ENCODE measurements around the gene IFIT1.
"Not testable (repeated sequence)": the region's sequence is repeated elsewhere in the genome, so short reads cannot be mapped to it uniquely, and the experiment has no call there.

IFIT1 gene

DNA sequence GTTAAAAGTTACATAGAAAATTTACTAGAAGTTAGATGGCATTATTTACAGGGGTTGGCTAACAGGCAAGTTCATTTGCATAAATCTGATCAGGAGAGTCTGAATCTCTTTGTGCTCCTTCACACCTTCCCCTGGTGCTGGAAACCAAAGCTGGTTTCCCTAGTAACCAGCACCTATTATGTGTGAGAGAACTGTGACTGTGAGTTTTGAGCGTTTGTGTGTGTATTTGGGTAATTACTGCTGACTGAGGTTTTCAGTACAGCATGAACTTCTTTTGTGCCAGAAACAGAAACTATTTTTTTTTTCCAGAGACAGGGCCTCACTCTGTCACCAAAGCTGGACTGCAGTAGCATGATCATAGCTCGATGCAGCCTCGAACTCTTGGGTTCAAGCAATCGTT, 24.9 kb upstream of the IFIT1 start:
- no peak for DNase-seq

DNA sequence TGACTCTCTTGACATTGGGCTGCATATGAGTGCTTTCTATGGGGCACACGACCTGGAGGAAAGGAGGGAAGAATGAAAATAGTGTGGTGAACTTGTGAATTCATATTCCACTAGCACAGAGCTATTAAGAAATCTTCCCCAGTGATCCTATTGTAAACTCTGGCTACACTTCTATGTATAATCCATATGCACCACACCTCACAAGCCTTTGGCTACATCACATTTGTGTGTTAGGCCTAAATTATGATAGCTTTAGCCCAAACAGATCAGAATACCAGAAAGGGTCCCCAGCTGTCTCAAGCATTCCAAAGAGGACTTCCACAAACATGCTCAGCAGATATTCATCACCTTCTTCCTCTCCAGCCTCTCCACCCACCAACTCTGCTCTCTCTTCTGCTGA, 24.3 kb upstream of the IFIT1 start:
- no peak for DNase-seq

DNA sequence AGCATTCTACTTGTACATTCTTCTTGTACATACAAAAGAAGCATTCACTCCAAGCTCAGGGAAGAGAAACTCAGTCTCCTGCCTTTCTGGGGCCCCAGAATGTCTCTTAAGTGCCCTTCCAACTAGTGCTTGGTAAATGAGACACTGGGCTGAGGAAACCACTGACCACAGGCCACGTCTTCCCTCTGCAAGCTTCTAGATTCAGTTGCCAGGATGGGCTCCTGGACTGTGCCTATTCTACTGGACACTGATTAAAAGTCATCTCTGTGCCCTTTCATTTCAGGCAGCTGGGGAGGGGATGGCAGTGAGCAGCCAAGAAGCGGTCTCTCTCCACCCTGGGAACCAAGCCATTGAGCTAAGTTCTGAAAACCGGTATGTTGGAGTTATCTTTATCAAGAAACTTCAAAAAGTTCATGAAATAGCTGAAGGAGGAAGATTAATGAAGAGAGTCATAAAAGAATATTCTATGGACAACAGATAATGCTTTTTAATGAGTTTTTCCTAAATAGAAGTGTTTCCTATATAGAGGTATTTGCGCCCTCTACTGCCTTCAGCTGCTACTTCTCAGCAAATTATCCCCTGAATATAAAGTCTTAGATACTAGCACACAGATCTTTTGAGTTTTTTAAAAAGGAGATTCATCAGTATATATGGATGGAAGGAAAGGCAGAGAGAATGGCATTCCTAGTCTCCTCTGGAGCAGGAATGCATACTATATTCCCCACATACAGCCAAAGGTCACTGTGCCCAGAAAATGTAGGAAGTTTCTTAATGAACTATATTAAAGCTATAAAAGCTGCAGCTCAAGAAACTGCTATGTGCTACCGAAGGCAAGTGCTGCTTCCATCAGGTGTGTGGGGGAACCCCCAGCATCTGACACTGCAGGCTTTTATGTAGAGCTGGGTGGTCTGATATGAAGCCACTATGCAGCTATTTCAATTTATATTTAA, 23.0 kb upstream of the IFIT1 start:
- no peak for DNase-seq

DNA sequence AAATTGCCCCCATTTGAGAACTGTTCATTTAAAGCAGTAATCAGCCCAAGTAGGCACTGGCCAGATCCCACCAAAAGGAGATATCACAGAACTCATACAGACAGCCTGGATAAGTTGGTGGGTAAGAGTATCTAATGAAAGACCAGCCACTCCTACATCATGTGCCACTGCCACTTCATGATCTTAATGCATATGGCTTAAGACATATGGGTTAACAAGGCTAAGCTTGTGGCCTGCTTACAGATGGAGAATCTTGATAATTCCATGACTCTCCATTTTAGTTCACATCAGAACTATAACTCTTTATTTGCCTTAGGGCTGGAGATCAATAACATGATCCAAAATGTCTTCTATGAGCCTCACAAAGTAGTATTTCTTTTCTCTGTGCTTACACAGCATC, 21.3 kb upstream of the IFIT1 start:
- no peak for DNase-seq

DNA sequence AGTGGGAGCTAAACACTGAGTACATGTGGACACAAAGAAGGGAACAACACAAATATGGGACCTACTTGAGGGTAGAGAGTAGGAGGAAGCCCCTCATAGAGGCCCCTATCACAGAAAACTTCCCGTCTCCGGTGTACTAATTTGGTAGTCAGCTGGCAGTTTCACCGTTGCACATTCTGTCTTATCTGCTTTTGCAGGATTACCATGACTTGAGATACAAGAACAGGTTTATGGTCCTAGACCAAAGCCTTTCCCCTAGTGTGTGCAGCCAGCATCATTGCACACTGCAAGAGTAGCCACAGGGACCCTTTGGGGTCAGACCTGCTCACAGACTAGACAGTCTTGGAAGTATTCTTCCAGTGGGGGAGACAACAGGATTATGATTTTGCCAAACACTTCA, 20.4 kb upstream of the IFIT1 start:
- no peak for DNase-seq

DNA sequence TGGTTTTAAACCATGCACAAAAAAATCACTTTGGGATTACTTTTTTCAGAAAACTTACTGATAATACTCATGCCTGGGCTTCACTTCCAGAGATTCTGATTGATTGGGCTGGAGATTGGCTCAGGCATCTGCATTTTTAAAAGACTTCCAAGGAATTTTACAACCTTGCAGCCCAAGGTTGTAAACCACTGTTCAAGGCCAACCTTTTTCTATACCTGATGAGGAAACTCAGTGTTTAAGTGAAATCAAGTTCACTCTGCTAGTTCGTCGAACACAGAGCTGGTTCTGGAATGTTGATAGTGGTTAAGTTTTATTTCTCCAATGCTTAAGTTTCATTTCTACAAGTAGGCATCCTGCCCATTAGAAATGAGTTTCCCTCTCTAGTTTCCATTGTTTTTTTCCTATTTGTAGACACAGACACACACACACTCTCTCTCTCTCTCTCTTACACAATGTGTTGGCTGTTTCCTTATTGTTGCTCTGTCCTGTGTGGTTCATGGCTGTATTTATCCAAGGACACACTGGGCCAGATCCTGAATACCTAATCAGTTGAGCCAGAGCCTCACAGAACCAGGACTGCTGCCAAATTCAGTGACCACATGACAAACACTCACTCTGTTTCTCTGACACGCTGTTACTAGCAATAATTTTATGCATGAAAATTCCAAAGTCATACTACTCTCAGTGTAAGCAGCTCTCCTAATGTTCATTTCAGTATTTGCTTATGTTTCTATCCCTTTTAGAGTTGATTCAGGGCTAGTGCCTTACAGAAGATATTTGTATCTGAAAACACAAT, 18.3 kb upstream of the IFIT1 start:
- no peak for DNase-seq

DNA sequence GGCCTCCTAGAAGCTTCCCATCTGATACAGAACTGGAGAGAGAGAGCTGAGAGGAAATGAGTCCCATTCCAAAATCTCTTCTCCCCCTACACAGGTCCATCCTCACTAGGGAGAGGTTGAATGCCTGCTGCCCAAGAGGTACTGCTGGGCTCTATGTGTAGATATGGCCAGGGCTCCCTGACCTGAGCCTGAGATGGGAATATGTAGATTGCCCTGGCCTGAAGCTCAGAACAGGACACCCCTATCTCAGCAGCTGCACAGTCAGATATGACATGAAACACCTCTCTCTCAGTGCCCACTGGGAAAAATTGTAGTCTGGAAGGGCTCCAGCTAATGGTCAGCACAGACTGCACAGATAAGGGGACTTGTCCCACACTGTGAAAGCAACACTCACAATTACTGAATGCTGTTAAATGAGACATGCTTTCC, 17.7 kb upstream of the IFIT1 start:
- DNase-seq = no peak

DNA sequence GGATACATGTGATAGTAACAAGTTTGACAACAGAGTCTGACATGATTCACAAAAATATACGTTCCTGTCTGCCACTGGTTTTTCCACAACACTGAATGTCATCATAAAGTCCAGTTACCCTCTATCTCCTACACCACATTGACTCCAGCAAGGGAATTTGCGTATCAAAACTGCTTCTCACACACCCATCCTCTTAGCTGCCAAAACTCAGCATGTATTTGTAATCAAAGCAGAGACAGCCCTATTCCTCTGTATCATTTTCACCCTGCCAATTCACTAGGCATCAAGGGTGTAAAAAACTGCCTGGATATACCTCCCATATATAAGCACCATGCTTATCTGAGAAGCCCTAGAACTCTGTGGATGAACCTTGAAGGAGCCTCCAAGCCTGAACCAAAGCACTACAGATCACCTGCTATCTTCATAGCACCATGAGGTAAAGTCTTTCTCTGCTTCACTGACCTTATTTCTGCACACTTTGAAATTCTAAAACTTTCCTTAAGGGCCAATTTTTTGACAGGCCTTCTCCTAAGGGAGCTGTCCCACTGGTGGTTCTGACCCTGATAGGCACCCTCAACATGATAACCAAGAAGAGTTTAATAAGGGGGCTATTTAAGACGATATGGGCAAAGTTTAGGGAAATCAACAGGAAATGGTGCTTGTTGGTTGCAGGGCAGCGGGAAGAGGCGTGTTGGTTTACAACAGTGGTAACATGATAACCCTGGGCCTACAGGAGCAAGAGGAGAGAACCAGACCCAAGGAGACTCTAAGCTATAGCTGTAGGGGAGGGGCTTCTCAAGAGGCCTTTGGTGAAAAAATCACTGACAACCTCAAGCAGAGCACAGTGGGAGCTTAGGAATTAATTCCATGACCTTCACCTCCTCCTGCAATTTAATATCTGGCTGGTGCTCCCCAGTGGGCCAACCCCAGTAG, 14.5 kb upstream of the IFIT1 start, which contains the start of gene IFIT1B:
TSS of gene IFIT1B (plus strand) at position 352 of the 933 bp plus-strand sequence. CDS start at position 432, 80 bp downstream.
- DNase-seq = no peak

DNA sequence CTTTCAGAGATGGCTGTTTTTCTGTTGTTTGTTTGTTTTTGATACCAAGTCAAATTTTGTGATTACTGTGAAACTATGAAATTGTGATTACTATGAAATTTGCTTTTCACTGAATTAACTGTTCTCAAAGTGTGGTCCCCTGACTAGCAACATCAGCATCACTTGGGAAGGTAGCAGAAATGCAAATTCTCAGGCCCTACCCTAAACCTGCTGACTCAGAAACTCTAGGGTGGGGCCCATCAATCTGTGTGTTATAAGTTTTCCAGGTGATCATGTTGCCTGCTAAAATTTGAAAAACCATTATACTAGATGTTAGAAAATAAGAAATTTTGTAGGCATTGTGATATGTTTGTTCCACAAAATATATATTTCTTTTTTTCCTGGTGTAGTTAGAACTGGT, 13.3 kb upstream of the IFIT1 start:
- DNase-seq = no peak

DNA sequence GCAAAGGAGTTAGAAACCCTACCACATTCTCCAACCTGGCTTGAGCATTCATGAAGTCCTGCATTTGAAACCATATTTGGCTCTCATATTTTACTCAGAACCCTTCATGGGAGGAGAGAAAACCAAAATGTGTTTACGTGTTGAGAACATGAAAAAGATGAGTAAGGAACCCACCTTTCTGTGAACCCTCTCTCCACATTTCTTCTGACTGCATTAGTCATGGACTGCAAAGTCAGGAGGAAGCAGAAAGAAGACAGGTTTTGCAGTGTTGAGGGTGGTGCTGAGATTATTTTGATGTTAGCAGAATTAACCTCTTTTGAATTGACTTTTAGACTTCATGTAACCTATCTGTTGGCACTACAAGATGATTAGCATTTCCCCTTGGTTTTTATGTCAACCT, 9.7 kb upstream of the IFIT1 start:
- no peak for DNase-seq

DNA sequence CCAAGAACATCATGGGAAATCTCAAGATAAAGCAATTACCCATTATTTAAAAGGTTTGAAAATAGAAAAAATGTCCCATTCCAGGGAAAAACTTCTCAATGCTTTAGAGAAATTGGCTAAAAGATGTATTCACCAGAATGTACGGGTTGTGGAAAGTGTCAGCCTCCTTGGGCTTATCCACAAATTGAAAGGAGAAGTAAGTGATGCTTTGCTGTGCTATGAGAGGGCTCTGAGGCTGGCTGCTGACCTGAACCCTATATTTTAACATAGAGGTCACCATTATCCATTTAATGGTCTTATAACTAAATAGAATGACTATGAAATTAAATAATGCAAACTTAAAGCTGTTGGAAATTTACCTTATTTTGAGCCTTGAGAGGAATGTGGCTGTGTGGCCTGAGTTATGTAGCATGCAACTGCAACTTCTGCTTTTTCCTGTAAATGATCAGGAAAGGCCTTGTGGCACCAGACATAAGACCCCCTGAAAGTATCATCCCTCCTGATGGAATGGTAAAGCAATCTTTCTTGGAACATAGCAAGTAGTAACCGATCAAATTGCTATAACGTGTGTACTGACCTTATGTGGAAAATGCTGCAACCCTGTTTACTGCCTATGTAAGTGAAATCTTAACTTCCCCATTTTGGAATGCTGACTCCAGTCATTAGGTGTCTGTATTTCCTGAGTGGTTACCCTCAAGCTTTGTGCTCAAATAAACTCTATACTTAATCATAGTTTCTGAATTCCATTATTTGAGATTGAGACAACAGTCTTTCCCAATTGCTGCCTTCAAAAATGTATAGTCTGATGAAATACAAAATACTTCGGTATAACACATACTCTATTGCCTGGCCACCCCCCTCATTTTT, 7.7 kb upstream of the IFIT1 start:
- DNase-seq = no peak

DNA sequence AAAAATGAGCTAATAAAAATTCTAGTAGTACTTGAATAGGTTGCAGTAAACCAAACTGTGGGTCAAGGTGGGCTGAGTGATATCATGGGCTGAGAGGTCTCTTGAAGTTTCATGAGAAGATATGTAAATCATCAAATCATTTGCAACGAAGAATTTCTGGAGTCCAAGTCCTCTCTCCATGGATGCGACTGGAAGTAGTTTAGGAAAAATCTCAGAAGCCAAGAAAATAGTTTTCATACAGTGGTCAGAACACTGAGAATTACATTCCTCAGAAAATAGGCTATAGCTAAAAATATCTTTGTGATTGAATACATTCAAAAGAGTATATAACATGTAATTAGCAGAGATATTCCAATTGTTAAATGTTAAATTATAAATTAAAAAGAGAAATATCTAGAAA, 3.6 kb upstream of the IFIT1 start:
- DNase-seq = no peak

DNA sequence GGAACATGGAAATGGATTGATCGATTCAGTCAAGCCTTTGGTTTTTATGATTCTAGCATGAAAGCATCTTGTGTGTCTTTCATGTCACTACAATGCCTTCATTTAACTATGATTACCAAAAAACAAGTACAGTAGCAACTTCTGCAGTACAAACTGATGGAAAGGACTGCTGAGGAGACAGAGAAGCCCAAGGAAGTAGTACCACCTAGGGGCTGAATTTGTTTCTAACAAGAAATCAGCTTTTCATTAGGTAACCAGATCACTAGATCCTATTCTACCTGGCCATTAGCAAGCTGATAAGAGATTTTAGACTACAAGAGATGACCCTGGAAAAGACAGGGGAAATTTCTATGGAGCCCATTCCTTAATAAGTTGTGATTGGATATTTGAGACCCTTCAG, 3.2 kb upstream of the IFIT1 start:
- DNase-seq = no peak

DNA sequence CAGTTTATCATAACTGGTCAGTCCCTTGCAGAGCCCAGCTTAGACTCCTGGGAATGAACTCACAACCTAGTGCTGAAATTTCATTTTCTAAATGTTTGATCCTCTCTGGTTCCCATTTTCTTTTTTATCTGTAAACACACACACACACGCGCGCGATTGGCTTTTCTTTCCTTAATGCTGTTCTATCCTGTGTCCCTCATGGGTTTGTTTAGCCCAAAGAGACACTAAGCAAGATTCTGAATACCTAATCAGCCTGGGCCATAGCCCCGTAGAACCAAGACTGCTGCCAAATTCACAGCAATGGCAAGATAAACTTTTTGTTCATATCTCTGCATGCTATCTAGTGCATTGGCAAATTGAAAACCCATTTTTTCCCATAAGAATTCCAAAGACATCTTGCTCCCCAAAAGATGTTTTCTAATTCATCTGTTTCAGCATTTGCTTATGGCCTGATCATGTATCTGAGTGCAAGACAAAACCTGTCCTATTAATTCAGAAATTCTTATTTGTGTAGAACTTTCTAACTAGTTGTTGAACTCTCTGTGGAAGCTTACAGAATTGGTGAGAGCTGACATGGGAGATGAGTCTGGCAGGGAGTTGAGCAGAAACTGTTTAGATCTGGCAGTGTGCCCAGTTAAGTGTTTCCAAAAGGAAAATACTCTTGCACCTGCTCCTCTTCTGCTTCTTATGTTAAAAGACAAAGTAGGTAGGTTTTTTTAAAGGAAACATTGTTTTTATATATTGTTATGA, 1.8 kb upstream of the IFIT1 start:
- no peak for DNase-seq

DNA sequence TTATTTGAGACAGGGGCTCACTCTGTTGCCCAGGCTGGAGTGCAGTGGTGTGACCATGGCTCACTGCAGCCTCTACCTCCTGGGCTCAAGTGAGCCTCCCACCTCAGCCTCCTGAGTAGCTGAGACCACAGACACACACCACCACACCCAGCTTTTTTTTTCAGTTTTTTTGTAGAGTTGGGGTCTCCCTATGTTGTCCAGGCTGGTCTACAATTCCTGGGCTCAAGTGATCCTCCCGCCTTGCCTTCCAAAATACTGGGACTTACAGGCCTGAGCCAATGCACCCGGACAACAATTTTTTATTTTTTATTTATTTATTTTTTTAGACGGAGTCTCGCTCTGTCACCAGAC, 1.2 kb upstream of the IFIT1 start:
- not testable (repeated sequence) for DNase-seq

DNA sequence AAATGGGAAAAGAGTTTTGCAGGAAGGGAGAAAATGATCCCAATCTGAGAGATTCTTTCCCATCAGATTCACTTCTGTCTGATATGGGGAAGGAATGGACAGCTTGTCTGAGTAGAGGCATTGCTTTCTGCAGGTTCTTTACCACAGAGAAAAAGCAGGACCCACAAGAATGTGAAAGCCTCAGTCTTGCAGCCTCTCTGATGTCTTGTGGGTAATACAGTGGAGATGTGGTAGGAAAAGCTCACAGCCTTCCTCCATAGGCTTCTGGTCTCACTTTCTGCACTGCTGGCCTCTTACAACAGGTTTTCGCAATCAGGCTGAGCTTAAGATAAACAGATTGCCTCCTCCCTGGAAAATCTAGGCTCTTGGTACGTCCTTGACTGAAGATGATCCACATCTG, 551 bp downstream of the IFIT1 start:
- DNase-seq = no peak

DNA sequence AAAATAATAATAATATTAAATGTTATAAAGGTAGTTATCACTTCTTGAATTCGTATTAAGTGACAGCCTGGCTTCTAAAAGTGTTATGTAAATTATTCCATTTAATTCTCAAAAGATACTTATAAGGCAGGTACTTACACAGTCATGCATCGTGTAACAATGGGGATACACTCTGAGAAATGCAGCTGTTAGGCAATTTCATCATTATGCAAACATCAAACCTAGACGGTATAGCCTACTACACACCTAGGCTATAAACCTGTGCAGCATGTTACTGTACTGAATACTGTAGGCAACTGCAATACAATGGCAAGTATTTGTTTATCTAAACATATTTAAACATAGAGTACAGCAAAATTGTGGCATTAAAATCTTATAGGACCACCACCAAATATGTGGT, 1.5 kb downstream of the IFIT1 start:
- no peak for DNase-seq

DNA sequence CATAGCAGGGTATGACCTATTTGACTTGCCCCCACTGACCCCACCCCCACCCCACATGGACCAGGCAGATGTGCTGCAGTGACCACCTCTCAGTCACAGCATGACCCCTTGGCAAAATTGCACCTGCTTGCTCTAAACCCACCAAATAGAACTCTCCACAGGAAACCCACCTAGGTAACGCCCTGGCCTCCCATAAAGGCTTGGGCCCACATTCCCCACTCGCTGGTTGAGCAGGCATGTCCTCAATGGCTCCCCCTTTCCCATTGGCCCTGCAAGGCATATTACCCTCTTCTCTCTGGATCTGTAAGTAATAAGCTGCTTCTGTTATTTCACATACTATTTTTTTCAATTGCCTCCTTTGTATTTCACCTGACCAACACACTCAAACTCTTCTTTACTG, 2.7 kb downstream of the IFIT1 start:
- no peak for DNase-seq

DNA sequence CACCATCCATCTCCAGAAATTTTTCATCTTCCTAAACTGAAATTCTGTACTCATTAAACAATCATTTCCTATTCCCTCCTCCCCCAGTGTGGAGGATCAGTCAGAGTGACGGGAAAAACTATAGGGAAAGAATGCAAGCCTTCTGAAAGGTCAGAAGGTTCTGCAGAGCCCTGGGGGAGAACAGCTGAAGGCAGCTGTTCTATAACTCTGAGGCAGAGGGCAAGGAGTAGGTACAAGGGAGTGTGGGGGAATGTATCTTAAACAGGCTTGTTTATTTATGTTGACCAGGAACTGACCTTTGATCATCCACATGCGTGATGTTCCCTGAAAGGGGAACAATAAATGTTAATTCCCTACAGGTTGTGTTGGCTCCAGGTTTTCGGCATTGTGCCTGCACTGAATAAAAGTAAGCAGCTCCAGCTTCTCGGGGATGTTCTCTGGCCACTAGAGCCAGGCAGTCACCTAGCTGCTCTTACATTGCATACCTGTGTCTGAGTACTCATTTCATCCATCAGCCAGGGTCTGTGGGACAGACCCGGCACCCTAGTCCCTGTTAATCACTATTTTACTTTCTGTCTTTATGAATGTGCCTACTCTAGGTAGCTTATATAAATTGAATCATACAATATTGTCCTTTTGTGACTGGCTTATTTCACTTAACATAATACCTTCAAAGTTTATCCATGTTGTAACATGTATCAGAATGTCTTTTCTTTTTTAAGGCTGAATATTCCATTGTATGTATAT, 5.8 kb downstream of the IFIT1 start:
- DNase-seq = no peak

DNA sequence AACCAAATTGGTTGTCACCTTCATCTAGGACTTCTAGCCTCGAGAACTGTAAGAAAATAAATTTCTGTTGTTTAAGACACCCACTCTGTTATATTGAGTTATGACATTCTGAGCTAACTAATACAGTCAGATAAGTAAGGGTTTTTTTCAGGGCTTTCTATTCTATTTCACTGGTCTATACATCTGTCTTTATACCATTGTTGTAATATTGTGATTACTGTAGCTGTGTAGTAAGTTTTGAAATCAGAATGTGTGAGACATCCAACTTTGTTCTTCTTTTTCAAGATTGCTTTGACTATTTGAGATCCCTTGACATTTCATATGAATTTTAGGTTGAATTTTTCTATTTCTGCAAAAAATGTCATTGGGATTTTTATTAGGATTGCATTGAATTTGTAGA, 7.5 kb downstream of the IFIT1 start:
- no peak for DNase-seq

Measured in stimulated activated naive CD4-positive, alpha-beta T cell treated with Interleukin-2 at 50 U/mL for 16 hours (primary cell).